Measurements from ENCODE around the gene FBXO30.

- TF ChIP-seq CTCF (IDR thresholded peaks at IDR 0.05) (no peak), POLR2A (IDR thresholded peaks at IDR 0.05) (no peak), POLR2AphosphoS5 (IDR thresholded peaks at IDR 0.05; ENCODE audit: insufficient read depth in 1 of 2, low read depth in 1 of 2) (no peak)
Measured at GRCh38 chr6:145860562-145860961, 46.0 kb upstream of the FBXO30 start.
